MM.1S (cell line): ENCODE measurements around the gene RRP12.

Source experiments
- DNase-seq: peaks from one replicate; pipeline ENCODE4 v3.0.0-alpha.2; 2015
- H2AFZ ChIP-seq: fragments of 300-600 bp; sonication (generic); 2 replicates; pipeline ENCODE4 v1.6.0; 2016; ENCODE audit warnings: antibody characterized with exemption, low read length
- H3F3A ChIP-seq: fragments of 300-600 bp; sonication (generic); 2 replicates; pipeline ENCODE4 v1.6.1; 2016; ENCODE audit warnings: mild to moderate bottlenecking, antibody characterized with exemption, low read length, moderate library complexity, mixed read lengths; ENCODE audit not compliant: insufficient read depth
- H3K27ac ChIP-seq: fragments of 300-600 bp; sonication (generic); 2 replicates; pipeline ENCODE4 v1.5.1; 2016; ENCODE audit warnings: mild to moderate bottlenecking, low read length
- H3K27me3 ChIP-seq: fragments of 300-600 bp; sonication (generic); replicated peaks from 2 replicates; pipeline ENCODE4 v1.6.0; 2016; ENCODE audit warnings: low read length; ENCODE audit not compliant: insufficient read depth
- H3K36me3 ChIP-seq: fragments of 300-600 bp; sonication (generic); replicated peaks from 2 replicates; pipeline ENCODE4 v1.6.1; 2016; ENCODE audit warnings: mild to moderate bottlenecking, low read length, mixed read lengths; ENCODE audit not compliant: insufficient read depth
- H3K4me1 ChIP-seq: fragments of 300-600 bp; sonication (generic); 2 replicates; pipeline ENCODE4 v1.6.1; 2016; ENCODE audit warnings: low read length, mixed read lengths
- H3K4me2 ChIP-seq: fragments of 300-600 bp; sonication (generic); 2 replicates; pipeline ENCODE4 v1.6.0; 2016; ENCODE audit warnings: low read depth, low read length
- H3K4me3 ChIP-seq: fragments of 300-600 bp; sonication (generic); 2 replicates; pipeline ENCODE4 v1.5.1; 2016; ENCODE audit warnings: low read length, mixed read lengths
- H3K79me2 ChIP-seq: fragments of 300-600 bp; sonication (generic); 2 replicates; pipeline ENCODE4 v1.6.1; 2016; ENCODE audit warnings: mixed run types, low read length, mixed read lengths
- H3K9ac ChIP-seq: fragments of 300-600 bp; sonication (generic); 2 replicates; pipeline ENCODE4 v1.6.1; 2016; ENCODE audit warnings: low read length, mixed read lengths
- H3K9me2 ChIP-seq: fragments of 300-600 bp; sonication (generic); replicated peaks from 2 replicates; pipeline ENCODE4 v1.6.1; 2016; ENCODE audit warnings: mild to moderate bottlenecking, low read length, mixed read lengths; ENCODE audit not compliant: insufficient read depth
- H3K9me3 ChIP-seq: fragments of 300-600 bp; sonication (generic); replicated peaks from 2 replicates; pipeline ENCODE4 v1.6.1; 2016; ENCODE audit warnings: mild to moderate bottlenecking, low read length, mixed read lengths; ENCODE audit not compliant: insufficient read depth
- H4K20me1 ChIP-seq: fragments of 300-600 bp; sonication (generic); 2 replicates; pipeline ENCODE4 v1.6.1; 2016; ENCODE audit warnings: mild to moderate bottlenecking, low read length, moderate library complexity, mixed read lengths; ENCODE audit not compliant: insufficient read depth
- EZH2 ChIP-seq: fragments of 300-600 bp; sonication (generic); optimal IDR thresholded peaks from 2 replicates; pipeline ENCODE3; 2017; ENCODE audit warnings: low read depth, mild to moderate bottlenecking, antibody characterized with exemption, low read length, mixed read lengths
- EZH2phosphoT487 ChIP-seq: fragments of 300-600 bp; sonication (generic); IDR thresholded peaks from 2 replicates; pipeline ENCODE4 v1.6.1; 2018; ENCODE audit warnings: antibody characterized with exemption, low read length
- TF ChIP-seq, protein P1 (sequence below): fragments of 300-600 bp; sonication (generic); IDR thresholded peaks from 2 replicates; pipeline ENCODE4 v1.5.1; 2016; ENCODE audit warnings: antibody characterized with exemption, low read length, mixed read lengths

The RRP12 gene

DNA sequence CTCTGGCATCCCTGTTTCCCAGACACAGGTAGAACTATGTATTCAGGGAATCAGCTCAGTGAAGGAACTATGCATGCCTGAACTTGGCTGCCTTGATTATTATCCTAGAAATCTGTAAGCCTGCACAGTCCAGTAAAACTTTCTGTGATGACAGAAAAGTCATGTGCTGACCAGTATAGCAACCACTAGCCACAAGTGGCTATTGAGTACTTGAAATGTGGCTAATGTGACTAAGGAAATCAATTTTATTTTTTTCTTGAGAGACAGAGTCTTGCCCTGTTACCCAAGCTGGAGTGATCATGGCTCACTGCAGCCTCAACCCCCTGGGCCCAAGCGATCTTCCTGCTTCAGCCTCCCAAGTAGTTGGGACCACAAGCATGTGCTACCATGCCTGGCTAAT is 41.1 kb upstream of the RRP12 start:
- no peak overlapping the region for H3K27ac ChIP-seq
- H3K9me2 ChIP-seq: no peaks in the 10 kb centered on the region
- no peak overlapping the region for H2AFZ ChIP-seq
- no peak for DNase-seq
- no peaks in the 10 kb centered on the region for H3K9me3 ChIP-seq
- H3K79me2 ChIP-seq: peaks cover 45% of the 10 kb centered on the region
- H4K20me1 ChIP-seq: no peaks in the 10 kb centered on the region
- H3K36me3 ChIP-seq: no peaks in the 10 kb centered on the region; the same call in 1 of the 2 replicates
- H3K27me3 ChIP-seq: no peaks in the 10 kb centered on the region
- peaks cover 14% of the 10 kb centered on the region for H3K4me1 ChIP-seq
- no peak overlapping the region for H3K4me2 ChIP-seq
- H3K9ac ChIP-seq: no peak overlapping the region
- TF ChIP-seq, protein P1, sequence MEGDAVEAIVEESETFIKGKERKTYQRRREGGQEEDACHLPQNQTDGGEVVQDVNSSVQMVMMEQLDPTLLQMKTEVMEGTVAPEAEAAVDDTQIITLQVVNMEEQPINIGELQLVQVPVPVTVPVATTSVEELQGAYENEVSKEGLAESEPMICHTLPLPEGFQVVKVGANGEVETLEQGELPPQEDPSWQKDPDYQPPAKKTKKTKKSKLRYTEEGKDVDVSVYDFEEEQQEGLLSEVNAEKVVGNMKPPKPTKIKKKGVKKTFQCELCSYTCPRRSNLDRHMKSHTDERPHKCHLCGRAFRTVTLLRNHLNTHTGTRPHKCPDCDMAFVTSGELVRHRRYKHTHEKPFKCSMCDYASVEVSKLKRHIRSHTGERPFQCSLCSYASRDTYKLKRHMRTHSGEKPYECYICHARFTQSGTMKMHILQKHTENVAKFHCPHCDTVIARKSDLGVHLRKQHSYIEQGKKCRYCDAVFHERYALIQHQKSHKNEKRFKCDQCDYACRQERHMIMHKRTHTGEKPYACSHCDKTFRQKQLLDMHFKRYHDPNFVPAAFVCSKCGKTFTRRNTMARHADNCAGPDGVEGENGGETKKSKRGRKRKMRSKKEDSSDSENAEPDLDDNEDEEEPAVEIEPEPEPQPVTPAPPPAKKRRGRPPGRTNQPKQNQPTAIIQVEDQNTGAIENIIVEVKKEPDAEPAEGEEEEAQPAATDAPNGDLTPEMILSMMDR: no peak
- TF ChIP-seq EZH2: no peak
- TF ChIP-seq EZH2phosphoT487: no peak
- H3F3A ChIP-seq: peaks cover 6% of the 10 kb centered on the region
- no peak overlapping the region for H3K4me3 ChIP-seq

DNA sequence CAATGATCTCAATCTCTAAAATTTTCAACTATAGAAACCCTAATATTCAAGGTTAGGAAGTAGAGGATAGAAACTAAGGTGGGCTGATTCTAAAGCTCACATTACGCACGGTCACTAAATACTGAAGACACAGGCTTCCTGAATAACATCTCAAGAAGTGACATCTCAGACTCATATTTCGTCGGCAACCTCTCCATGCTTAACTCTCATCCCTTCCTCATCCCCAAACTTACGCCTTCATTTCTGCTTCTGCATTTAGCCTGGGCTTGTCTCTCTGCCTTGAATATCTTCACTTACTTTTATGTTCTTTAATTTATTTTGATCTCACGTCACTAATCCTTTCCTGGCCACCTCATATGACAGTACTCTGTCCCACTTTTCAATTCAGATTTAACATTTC is 34.1 kb upstream of the RRP12 start:
- no peak overlapping the region for H3K4me2 ChIP-seq
- no peaks in the 10 kb centered on the region for H3K9me3 ChIP-seq
- H3F3A ChIP-seq: peaks cover 21% of the 10 kb centered on the region
- DNase-seq: no peak
- H4K20me1 ChIP-seq: no peaks in the 10 kb centered on the region
- H3K79me2 ChIP-seq: peaks cover 13% of the 10 kb centered on the region
- H3K36me3 ChIP-seq: peaks cover 7% of the 10 kb centered on the region; the same call in 1 of the 2 replicates
- no peaks in the 10 kb centered on the region for H3K9me2 ChIP-seq
- H3K9ac ChIP-seq: no peak overlapping the region
- no peaks in the 10 kb centered on the region for H3K4me1 ChIP-seq
- H2AFZ ChIP-seq: no peak overlapping the region
- no peak overlapping the region for H3K4me3 ChIP-seq
- TF ChIP-seq EZH2phosphoT487 (no peak), EZH2 (no peak)
- TF ChIP-seq, protein P1: no peak
- H3K27ac ChIP-seq: no peak overlapping the region
- no peaks in the 10 kb centered on the region for H3K27me3 ChIP-seq

DNA sequence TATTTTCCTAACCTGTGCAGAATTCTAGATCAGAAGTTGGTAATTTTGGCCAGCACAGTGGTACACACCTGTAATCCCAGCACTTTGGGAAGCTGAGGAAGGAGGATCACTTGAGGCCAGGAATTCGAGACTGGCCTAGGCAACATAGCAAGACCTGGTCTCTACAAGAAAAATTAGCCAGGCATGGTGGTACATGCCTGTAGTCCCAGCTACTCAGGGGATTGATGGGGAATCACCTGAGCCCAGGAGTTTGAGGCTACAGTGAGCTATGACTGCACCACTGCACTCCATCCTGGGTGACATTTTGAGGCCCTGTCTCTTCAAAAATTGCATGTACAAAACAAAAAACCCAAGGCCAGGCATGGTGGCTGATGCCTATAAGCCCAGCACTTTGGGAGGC is 33.4 kb upstream of the RRP12 start:
- Histone ChIP-seq H3K4me1 (no peaks in the 10 kb centered on the region), H3K36me3 (peaks cover 7% of the 10 kb centered on the region; the same call in 1 of the 2 replicates)
- TF ChIP-seq EZH2 (no peak), EZH2phosphoT487 (no peak)
- TF ChIP-seq, protein P1: no peak

More for the DNA sequence above, 33.4 kb upstream of the RRP12 start:
- H3K79me2 ChIP-seq: peaks cover 19% of the 10 kb centered on the region
- H3F3A ChIP-seq: peaks cover 21% of the 10 kb centered on the region
- H2AFZ ChIP-seq: no peak overlapping the region
- H3K9me3 ChIP-seq: no peaks in the 10 kb centered on the region
- H3K4me3 ChIP-seq: no peak overlapping the region
- H3K27ac ChIP-seq: no peak overlapping the region
- no peaks in the 10 kb centered on the region for H3K27me3 ChIP-seq
- no peak for DNase-seq
- peaks cover 5% of the 10 kb centered on the region; the same call in 1 of the 2 replicates for H4K20me1 ChIP-seq
- no peaks in the 10 kb centered on the region for H3K9me2 ChIP-seq
- no peak overlapping the region for H3K9ac ChIP-seq
- H3K4me2 ChIP-seq: no peak overlapping the region
